Stimulated activated CD8-positive, alpha-beta memory T cell treated with anti-CD3 and anti-CD28 coated beads, Interleukin-15, amount 100 ng/mL, for 4 hours (primary cell): ENCODE data around the gene CHRD.
"Not testable (repeated sequence)": the region's sequence is repeated elsewhere in the genome, so short reads cannot be mapped to it uniquely, and the experiment has no call there.

Experiments used
- DNase-seq, 2 donors: peaks; one replicate each; pipeline ENCODE4 v3.0.0-alpha.2; 2020; ENCODE audit warnings: low read depth in 2 of 2

Gene CHRD

DNA sequence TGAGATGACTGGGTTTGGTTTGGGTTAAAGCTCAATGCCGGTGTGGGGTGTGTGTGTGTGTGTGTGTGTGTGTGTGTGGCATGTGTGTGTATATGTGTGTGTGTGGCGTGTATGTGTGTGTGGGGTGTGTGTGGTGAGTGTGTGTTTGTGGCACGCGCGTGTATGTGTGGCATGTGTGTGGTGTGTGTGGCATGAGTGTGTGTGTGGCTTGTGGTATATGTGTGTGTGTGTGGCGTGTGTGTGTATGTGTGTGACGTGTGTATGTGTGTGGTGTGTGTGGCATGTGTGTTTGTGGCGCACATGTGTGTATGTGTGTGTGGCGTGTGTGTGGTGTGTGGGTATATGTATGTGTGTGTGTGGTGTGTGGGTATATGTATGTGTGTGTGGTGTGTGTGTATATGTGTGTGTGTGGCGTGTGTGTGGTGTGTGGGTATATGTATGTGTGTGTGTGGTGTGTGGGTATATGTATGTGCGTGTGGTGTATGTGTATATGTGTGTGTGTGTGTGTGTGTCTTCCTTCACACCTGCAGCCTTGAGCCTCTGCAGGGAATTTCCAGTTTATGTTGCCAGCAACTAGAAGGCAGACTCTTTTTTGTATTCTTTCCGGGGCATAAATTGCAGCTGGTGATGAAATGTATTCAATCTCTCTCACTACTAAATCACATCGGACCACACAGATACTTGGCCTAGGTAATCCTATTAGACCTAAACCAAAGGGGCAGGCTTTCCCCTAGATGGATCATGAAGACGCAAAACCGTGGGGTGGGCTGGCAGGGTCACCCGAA is 34.8 kb downstream of the CHRD start:
- DNase-seq: no peak

DNA sequence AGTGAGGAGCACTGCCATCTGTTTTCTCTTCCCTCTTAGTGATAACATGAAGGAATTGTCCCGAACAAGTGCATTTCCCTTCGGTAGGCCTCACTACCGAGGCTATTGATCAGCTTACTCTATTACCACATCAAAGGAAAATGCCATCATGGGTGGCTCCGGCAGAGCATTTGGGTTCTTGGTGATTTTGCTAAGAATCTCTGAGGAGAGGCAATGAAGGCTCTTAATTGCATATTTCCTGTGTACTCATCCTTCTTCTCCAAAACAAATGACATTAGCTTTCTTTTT is 35.3 kb downstream of the CHRD start:
- DNase-seq: no peak

- peak; percentile 23 to 27 for DNase-seq
Measured at GRCh38 chr3:184417619-184418327, 37.9 kb downstream of the CHRD start.

DNA sequence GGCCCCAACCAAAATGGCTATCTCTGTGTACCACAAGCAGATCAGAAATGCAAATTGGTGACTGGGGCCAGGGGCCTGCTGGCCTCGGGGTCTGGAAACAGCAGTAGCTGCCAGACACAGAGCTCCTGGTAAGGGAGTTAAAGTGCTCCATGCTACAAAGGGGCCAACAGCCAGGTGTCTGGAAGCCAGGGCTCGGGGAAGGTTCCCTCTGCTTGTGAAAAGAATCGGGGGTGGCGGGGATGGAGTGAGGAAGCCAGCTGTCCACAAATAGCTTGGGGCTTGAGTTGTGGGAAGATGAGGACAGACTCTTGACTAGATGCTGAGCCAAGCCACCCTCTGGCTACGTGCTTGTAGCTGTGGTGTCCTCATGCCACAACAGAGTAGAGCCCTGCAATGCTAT is 39.3 kb downstream of the CHRD start:
- DNase-seq: no peak

- DNase-seq: no peak
Measured at GRCh38 chr3:184423561-184423960, 43.7 kb downstream of the CHRD start.

DNA sequence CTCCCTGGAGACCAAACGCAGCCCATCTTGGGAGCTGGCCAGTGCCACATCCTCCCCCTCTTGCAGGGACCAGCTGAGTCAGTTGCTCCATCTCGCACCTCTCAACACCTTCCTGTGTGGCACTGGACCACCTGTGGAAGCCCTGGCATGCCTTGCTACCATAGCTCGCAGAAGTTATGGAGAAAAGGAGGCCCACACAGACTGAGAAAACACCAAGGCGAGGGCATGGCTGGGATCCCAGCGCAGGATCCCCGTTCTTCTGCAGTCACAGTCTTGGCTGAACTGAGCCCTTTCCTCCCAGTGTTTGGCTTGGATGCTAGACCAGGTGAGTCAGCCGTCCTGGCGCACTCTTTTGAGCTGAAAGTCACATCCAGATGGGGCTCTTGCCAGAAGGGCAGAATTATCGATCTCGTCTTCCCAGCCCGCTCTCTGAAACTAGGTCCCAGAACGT is 46.9 kb downstream of the CHRD start:
- no peak for DNase-seq

GRCh38 chr3:184428561-184429175 is 48.8 kb downstream of the CHRD start:
- no peak for DNase-seq

- no peak for DNase-seq
Measured at GRCh38 chr3:184429786-184430185, 49.9 kb downstream of the CHRD start.

- no peak for DNase-seq
Measured at GRCh38 chr3:184430940-184431339, 51.1 kb downstream of the CHRD start.

- not testable (repeated sequence) for DNase-seq
Measured at GRCh38 chr3:184433178-184433577, 53.3 kb downstream of the CHRD start.

GRCh38 chr3:184439096-184439495 is 59.2 kb downstream of the CHRD start:
- DNase-seq: no peak
